ENCODE data around the gene IFNA4. TPM values are rescaled to one million over a fixed set of nuclear protein-coding genes. Genes with fewer than 3 reads are reported as not detected.

Gene IFNA4
- total and polyA plus RNA-seq, 9 of the 15 experiments (the other 6 are each of a cell fraction or from before 2014, with no cell fraction given): not detected

DNA sequence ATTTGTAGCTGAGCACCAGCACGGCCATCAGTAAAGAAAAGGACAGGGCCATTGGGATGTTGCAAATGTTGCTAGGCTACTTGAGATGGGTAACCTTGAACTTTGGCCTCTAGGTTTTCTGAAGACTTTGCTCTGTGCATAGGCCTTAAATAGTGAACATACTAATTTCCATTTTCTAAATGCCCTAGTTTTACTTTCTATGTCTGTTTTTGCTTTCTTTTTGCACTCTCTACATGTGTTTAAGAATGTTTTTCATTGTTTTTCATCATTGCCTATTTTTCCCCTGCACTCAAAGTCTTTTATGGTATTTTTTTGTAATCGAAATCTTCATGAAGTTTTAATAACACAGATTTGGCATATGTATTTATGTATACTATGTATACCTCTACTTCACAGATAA is 40.7 kb upstream of the IFNA4 start, which contains the start of gene IFNA17:
TSS of gene IFNA17 (minus strand) at position 101 of the 400 bp plus-strand sequence. CDS start at position 52, 49 bp downstream.
- in situ Hi-C loops (cut with MboI): no loop called here
- POLR2A ChIA-PET: no interaction called here
- no peak for FAIRE-seq
- TF ChIP-seq NR4A1 (CRISPR knock-in tag; IDR thresholded peaks at IDR 0.05) (no peak), NR4A1 (tag; IDR thresholded peaks at IDR 0.05) (no peak), PHF21A (IDR thresholded peaks at IDR 0.05; ENCODE audit: borderline replicate concordance, low read depth) (no peak), PML (IDR thresholded peaks at IDR 0.05; ENCODE audit: low read length) (no peak), NBN (IDR thresholded peaks at IDR 0.05; ENCODE audit: low read depth) (no peak), COPS2 (conservative IDR thresholded peaks at IDR 0.05) (no peak), PTTG1 (tag; IDR thresholded peaks at IDR 0.05; ENCODE audit: low read depth) (no peak), KDM1A (IDR thresholded peaks at IDR 0.05) (no peak), MTA1 (IDR thresholded peaks at IDR 0.05; ENCODE audit: borderline replicate concordance) (no peak), TCF7L2 (IDR thresholded peaks at IDR 0.05; ENCODE audit: low read depth, low read length) (no peak), POLR2A (conservative IDR thresholded peaks at IDR 0.05) (no peak), PPARD (CRISPR knock-in tag; IDR thresholded peaks at IDR 0.05) (no peak), TAF1 (IDR thresholded peaks at IDR 0.05; ENCODE audit: control insufficient read depth, extremely low read depth, insufficient read depth, low read length, severe bottlenecking) (no peak), TAF9B (IDR thresholded peaks at IDR 0.05; ENCODE audit: partially characterized antibody) (no peak), BHLHE40 (IDR thresholded peaks at IDR 0.05; ENCODE audit: low read length) (no peak), KLF1 (tag; IDR thresholded peaks at IDR 0.05) (no peak), ETV5 (CRISPR knock-in tag; IDR thresholded peaks at IDR 0.05; ENCODE audit: low read depth) (no peak)
- TF ChIP-seq, protein P1, sequence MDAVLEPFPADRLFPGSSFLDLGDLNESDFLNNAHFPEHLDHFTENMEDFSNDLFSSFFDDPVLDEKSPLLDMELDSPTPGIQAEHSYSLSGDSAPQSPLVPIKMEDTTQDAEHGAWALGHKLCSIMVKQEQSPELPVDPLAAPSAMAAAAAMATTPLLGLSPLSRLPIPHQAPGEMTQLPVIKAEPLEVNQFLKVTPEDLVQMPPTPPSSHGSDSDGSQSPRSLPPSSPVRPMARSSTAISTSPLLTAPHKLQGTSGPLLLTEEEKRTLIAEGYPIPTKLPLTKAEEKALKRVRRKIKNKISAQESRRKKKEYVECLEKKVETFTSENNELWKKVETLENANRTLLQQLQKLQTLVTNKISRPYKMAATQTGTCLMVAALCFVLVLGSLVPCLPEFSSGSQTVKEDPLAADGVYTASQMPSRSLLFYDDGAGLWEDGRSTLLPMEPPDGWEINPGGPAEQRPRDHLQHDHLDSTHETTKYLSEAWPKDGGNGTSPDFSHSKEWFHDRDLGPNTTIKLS (IDR thresholded peaks at IDR 0.05; ENCODE audit: borderline replicate concordance, low read depth): no peak
- TF ChIP-seq, protein P2, sequence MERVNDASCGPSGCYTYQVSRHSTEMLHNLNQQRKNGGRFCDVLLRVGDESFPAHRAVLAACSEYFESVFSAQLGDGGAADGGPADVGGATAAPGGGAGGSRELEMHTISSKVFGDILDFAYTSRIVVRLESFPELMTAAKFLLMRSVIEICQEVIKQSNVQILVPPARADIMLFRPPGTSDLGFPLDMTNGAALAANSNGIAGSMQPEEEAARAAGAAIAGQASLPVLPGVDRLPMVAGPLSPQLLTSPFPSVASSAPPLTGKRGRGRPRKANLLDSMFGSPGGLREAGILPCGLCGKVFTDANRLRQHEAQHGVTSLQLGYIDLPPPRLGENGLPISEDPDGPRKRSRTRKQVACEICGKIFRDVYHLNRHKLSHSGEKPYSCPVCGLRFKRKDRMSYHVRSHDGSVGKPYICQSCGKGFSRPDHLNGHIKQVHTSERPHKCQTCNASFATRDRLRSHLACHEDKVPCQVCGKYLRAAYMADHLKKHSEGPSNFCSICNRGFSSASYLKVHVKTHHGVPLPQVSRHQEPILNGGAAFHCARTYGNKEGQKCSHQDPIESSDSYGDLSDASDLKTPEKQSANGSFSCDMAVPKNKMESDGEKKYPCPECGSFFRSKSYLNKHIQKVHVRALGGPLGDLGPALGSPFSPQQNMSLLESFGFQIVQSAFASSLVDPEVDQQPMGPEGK (CRISPR knock-in tag; IDR thresholded peaks at IDR 0.05; ENCODE audit: borderline replicate concordance): no peak
- TF ChIP-seq, protein P3, sequence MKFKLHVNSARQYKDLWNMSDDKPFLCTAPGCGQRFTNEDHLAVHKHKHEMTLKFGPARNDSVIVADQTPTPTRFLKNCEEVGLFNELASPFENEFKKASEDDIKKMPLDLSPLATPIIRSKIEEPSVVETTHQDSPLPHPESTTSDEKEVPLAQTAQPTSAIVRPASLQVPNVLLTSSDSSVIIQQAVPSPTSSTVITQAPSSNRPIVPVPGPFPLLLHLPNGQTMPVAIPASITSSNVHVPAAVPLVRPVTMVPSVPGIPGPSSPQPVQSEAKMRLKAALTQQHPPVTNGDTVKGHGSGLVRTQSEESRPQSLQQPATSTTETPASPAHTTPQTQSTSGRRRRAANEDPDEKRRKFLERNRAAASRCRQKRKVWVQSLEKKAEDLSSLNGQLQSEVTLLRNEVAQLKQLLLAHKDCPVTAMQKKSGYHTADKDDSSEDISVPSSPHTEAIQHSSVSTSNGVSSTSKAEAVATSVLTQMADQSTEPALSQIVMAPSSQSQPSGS (CRISPR knock-in tag; IDR thresholded peaks at IDR 0.05): no peak

More for the DNA sequence above, 40.7 kb upstream of the IFNA4 start, which contains the start of gene IFNA17:
- no CpG with 5 or more reads among the region's 2 CpGs for WGBS (ENCODE audit: insufficient coverage, low coverage, missing lambda C conversion rate)
- Histone ChIP-seq H3K79me2 (ENCODE audit: control insufficient read depth, insufficient read depth, low read length) (no peaks in the 10 kb centered on the region), H2AFZ (ENCODE audit: low read depth, low read length) (no peak within 1 kb of the TSS), H3K4me3 (no peak within 1 kb of the TSS), H3K27ac (ENCODE audit: extremely low read depth, low read depth, low read length) (no peak within 1 kb of the TSS), H3K36me3 (ENCODE audit: control insufficient read depth, insufficient read depth, low read length) (no peaks in the 10 kb centered on the region), H3K27me3 (ENCODE audit: control insufficient read depth in 2 of 2, insufficient read depth in 2 of 2, low read length in 2 of 2) (no peaks in the 10 kb centered on the region), H3K9me1 (ENCODE audit: control insufficient read depth, insufficient read depth, low read length) (no peaks in the 10 kb centered on the region), H3K9me3 (replicated peaks; ENCODE audit: control insufficient read depth, insufficient read depth, low read depth, low read length) (no peaks in the 10 kb centered on the region), H4K20me1 (replicated peaks; ENCODE audit: control insufficient read depth, insufficient read depth, low read length) (no peaks in the 10 kb centered on the region), H3K4me1 (replicated peaks in 1 of 2; ENCODE audit: control insufficient read depth in 2 of 2, insufficient read depth in 2 of 2, low read length in 2 of 2) (no peaks in the 10 kb centered on the region), H3K9ac (ENCODE audit: insufficient read depth in 1 of 2, low read depth in 2 of 2, low read length in 2 of 2) (no peak within 1 kb of the TSS), H3K4me2 (ENCODE audit: insufficient read depth, low read length) (no peak within 1 kb of the TSS)
- no peak for DNase-seq (ENCODE audit: extremely low read depth in 1 of 4, low spot score in 3 of 4)
- no TSS peak for BruUV-seq (replicated peaks)
- ATAC-seq: no peak
- CTCF ChIA-PET (ENCODE audit: low intra/inter-chr PET ratio): no interaction called here
- intact Hi-C loops (cut with micrococcal nuclease): no loop called here

Data from K562 (cell line).